Activated CD4-positive, alpha-beta T cell treated with anti-CD3 and anti-CD28 coated beads for 36 hours (primary cell): ENCODE results near the gene CTDSP2. TPM values are rescaled to one million over a fixed set of nuclear protein-coding genes. Genes with fewer than 3 reads are reported as not detected.

Source experiments
- ATAC-seq: fragments of 200-7000 bp; cut with Tn5 transposase; one replicate; pipeline ENCODE4 v1.10.0; 2021; ENCODE audit warnings: mild to moderate bottlenecking, moderate library complexity
- CTCF ChIA-PET: fragments of 350-600 bp; sonication (Branson Sonifier 250); formaldehyde crosslinking; loops from one replicate; lab custom pipeline; 2021; ENCODE audit warnings: antibody characterized with exemption; lab: Charles Lee
- POLR2A ChIA-PET: fragments of 350-600 bp; sonication (Branson Sonifier 250); formaldehyde crosslinking; loops from one replicate; lab custom pipeline; 2021; ENCODE audit warnings: antibody characterized with exemption, inconsistent platforms; lab: Charles Lee
- DNase-seq: peaks from one replicate; pipeline ENCODE4 v3.0.0-alpha.2; 2020
- H3K27ac Mint-ChIP-seq: one replicate; pipeline ENCODE4 v1.8.0; 2021; ENCODE audit warnings: mixed read lengths
- H3K27me3 Mint-ChIP-seq: one replicate; pipeline ENCODE4 v1.8.0; 2021; ENCODE audit warnings: mixed read lengths
- H3K36me3 Mint-ChIP-seq: one replicate; pipeline ENCODE4 v1.8.0; 2021; ENCODE audit warnings: low read depth, mixed read lengths
- H3K4me1 Mint-ChIP-seq: one replicate; pipeline ENCODE4 v1.8.0; 2021; ENCODE audit warnings: mixed read lengths
- H3K4me3 Mint-ChIP-seq: one replicate; pipeline ENCODE4 v1.8.0; 2021; ENCODE audit warnings: mild to moderate bottlenecking, moderate library complexity, mixed read lengths
- H3K9me3 Mint-ChIP-seq: one replicate; pipeline ENCODE4 v1.8.0; 2021; ENCODE audit warnings: low read depth, mixed read lengths
- intact Hi-C, 2 experiments: fragments of 100-400 bp; cut with DNase I in 1 of 2; cut with micrococcal nuclease in 1 of 2; formaldehyde crosslinking; loops; one replicate each; pipeline versions ENCODE4 v1.14.2 to v1.15.1; 2022 to 2024; cut with DNase I, micrococcal nuclease
- microRNA-seq: library from miRNA; unstranded; fragments of <30 nt; microRNA quantifications from one replicate; pipeline ENCODE4 v1.2.0, GENCODE V29; 2021; ENCODE audit warnings: borderline replicate concordance
- total RNA-seq, 2 experiments: library from RNA; stranded (reverse); gene quantifications; one replicate each; pipeline ENCODE4 v1.2.3, GENCODE V29; 2021

Gene CTDSP2
- total RNA-seq, 2 experiments from 2014 or later, result 80.9 to 85.4 TPM

DNA sequence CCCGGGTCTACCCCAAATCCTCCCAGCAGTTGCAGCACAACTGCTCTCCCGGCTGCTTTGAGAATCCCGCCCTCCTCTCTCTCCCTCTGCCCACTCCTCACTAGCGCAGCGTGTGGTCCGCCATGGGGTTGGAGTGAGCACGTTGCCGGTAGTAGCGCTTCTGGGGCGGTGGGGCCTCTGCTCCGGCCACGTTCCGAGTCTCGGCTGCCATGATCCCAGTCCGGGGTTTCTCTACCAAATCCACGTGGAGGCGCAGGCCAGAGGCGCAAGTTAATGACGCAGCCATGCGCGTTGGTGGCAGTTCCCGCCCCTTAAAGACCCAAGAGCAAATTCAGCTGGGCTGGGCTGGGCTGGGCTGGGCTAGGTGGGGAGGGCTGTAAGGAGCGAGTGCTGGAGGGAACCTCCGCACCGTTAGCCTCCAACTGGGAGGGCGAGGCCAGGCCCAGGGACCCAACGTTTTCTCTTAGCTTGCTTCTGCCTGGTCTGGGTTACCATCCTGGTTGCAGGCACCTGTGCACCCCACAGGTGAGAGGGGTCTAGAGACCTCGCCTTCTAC, 74.6 kb downstream of the CTDSP2 start, which contains the start of gene METTL1:
Gene METTL1, minus strand, starts transcription at position 233 of the 556 bp plus-strand sequence. Its CDS starts 22 bp downstream, at position 211.
- intact Hi-C loops, result loop anchor here (1.0 to 2.0 kb wide), 5 partner anchors 10 to 127 kb away; partner anchors contain the start of genes CDK4 (in 2 of the 2) and TSFM (in 2 of the 2)
- peak; percentile 97 for DNase-seq
- ATAC-seq, result peak; percentile 89
- H3K4me3 Mint-ChIP-seq, result peak within 1 kb of the TSS; percentile 94
- H3K27ac Mint-ChIP-seq, result peak within 1 kb of the TSS; percentile 98
- H3K9me3 Mint-ChIP-seq, result no peaks in the 10 kb centered on the region
- peaks cover 23% of the 10 kb centered on the region for H3K4me1 Mint-ChIP-seq
- H3K36me3 Mint-ChIP-seq, result peaks cover 41% of the 10 kb centered on the region
- no peaks in the 10 kb centered on the region for H3K27me3 Mint-ChIP-seq
- ChIA-PET CTCF (interaction anchor here (0.7 to 1.6 kb wide), 8 partner anchors 10 to 1915 kb away, joined by 3 to 11 read pairs (median 5); partner anchors contain the start of genes TSFM and TSPAN31), POLR2A (interaction anchor here (0.6 to 1.6 kb wide), 3 partner anchors 9 to 20 kb away, joined by 3 to 5 read pairs (median 4); partner anchors contain the start of genes CDK4 and TSFM)

DNA sequence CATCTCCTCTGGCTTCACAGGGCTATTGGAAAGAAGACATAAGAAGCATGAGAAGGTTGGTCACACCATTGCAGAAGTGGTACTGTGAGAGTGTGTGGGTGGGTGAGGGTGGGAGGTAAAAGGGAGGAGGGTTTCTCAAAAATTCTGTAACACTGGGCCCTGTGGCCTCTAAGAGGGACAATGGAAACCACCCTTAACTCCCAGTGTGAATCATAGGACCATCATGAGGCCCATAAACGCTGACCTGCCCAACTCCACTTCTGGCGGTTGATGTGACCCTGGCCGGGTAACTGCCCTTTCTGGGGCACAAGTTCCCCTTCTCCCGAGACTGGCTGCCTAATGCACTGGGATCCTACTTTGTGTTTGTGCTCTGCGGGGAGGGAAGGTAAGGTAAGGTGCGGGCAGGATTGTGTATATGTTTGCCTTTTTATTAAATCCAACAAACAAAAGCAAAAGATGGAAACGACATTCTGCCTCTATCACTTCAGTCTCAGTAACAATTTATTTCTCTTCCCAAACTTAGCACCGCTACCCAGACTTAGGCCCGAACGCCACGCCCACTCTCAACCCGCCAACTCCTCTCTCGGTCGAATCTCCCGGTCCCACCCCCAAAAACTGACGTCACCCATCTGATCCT, 75.2 kb downstream of the CTDSP2 start:
- peak overlapping the region; percentile 94 for H3K4me3 Mint-ChIP-seq
- ChIA-PET CTCF (interaction anchor here (0.9 to 1.7 kb wide), 3 partner anchors 12 to 15 kb away, joined by 6 to 11 read pairs (median 6); partner anchors contain the start of gene TSFM), POLR2A (interaction anchor here (0.6 to 1.6 kb wide), 3 partner anchors 8 to 19 kb away, joined by 3 to 5 read pairs (median 4); partner anchors contain the start of genes CDK4 and TSFM)
- intact Hi-C loops, result loop anchor here in 1 of 2 experiments (2.0 kb wide), 1 partner anchor 15 kb away; no protein-coding TSS in a partner anchor
- H3K4me1 Mint-ChIP-seq, result peaks cover 29% of the 10 kb centered on the region
- DNase-seq (peak; percentile 95), ATAC-seq (peak; percentile 77)
- peaks cover 4% of the 10 kb centered on the region for H3K27me3 Mint-ChIP-seq
- H3K9me3 Mint-ChIP-seq, result no peaks in the 10 kb centered on the region
- H3K27ac Mint-ChIP-seq, result peak overlapping the region; percentile 98
- peaks cover 44% of the 10 kb centered on the region for H3K36me3 Mint-ChIP-seq

DNA sequence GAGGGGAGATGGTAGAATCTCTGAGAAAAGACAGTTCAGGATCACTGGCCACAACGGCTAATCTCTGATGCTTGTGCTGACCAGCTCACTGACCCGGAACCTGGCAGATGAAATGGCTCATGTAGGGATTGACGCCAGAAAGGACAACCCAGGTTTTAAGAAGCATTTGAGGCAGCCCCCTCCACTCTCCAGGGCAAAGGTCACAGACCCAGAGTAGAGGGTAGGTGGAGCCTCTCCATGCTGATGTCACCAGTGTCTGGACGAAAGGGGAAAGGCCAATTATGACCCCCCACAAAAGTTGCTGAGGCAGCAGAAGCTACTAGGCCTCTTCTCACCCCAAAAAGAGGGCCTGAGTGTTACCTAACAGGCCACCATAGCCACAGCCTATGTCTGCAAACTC, 75.8 kb downstream of the CTDSP2 start:
- H3K4me3 Mint-ChIP-seq, result peak overlapping the region; percentile 94
- H3K9me3 Mint-ChIP-seq, result no peaks in the 10 kb centered on the region
- H3K36me3 Mint-ChIP-seq, result peaks cover 39% of the 10 kb centered on the region
- intact Hi-C loops, result loop anchor here in 1 of 2 experiments (2.0 kb wide), 1 partner anchor 14 kb away; no protein-coding TSS in a partner anchor
- POLR2A ChIA-PET, result interaction anchor here (0.7 kb wide), 1 partner anchor 234 kb away, joined by 4 read pairs; no protein-coding TSS in a partner anchor
- ATAC-seq (no peak), DNase-seq (no peak)
- H3K27me3 Mint-ChIP-seq, result peaks cover 7% of the 10 kb centered on the region
- H3K27ac Mint-ChIP-seq, result no peak overlapping the region
- peaks cover 32% of the 10 kb centered on the region for H3K4me1 Mint-ChIP-seq
- CTCF ChIA-PET, result interaction anchor here (1.1 to 1.7 kb wide), 2 partner anchors 11 to 14 kb away, joined by 6 read pairs; no protein-coding TSS in a partner anchor

Small RNA genes lying within 50 kb of the gene (microRNA-seq; reads per million reads assigned to microRNA genes)
- 57.8 reads per million, percentile 57 among the genes with 10 or more reads in this experiment for gene MIR26A2

Other genes starting within 250 kb of the CTDSP2 start
- 10 to 100 TPM; 16.7 to 17.0 TPM for gene DTX3, start 241.9 kb downstream of the CTDSP2 start, total RNA-seq
- gene ARHGEF25, start 235.3 kb downstream of the CTDSP2 start, total RNA-seq, result 1 to 10 TPM; 2.2 to 2.6 TPM
- 1 to 10 TPM; 1.4 to 1.5 TPM for gene B4GALNT1, start 213.5 kb downstream of the CTDSP2 start, total RNA-seq
- gene OS9, start 152.6 kb downstream of the CTDSP2 start, total RNA-seq, result 10 to 100 TPM; 61.7 to 63.2 TPM
- 10 to 100 TPM; 28.0 to 46.9 TPM for gene AGAP2, start 108.0 kb downstream of the CTDSP2 start, total RNA-seq
- gene TSPAN31, start 101.7 kb downstream of the CTDSP2 start, total RNA-seq, result 10 to 100 TPM; 13.6 to 15.9 TPM
- 100 to 1,000 TPM; 132 to 208 TPM for gene CDK4, start 94.4 kb downstream of the CTDSP2 start, total RNA-seq
- 10 to 100 TPM; 20.9 to 22.5 TPM for gene MARCHF9, start 91.6 kb downstream of the CTDSP2 start, total RNA-seq
- gene CYP27B1, start 79.7 kb downstream of the CTDSP2 start, total RNA-seq, result 1 to 10 TPM; 6.6 to 6.8 TPM
- 10 to 100 TPM; 31.9 to 33.5 TPM for gene METTL1, start 74.6 kb downstream of the CTDSP2 start, total RNA-seq
- gene EEF1AKMT3, start 74.1 kb downstream of the CTDSP2 start, total RNA-seq, result 1 to 10 TPM; 2.5 to 3.9 TPM
- gene TSFM, start 63.9 kb downstream of the CTDSP2 start, total RNA-seq, result 10 to 100 TPM; 30.7 to 56.9 TPM
- gene AVIL, start 28.0 kb downstream of the CTDSP2 start, total RNA-seq, result under 1 TPM; 0.53 to 0.75 TPM
- 10 to 100 TPM; 17.8 to 17.9 TPM for gene ATP23, start 94.8 kb upstream of the CTDSP2 start, total RNA-seq